ENCODE measurements around the gene PPP1CB.

PPP1CB gene

GRCh38 chr2:28821295-28821958 lies 69.8 kb downstream of the PPP1CB start:
- no peak for TF ChIP-seq CTCF (IDR thresholded peaks at IDR 0.05)
- Histone ChIP-seq H3K27ac (no peak overlapping the region), H3K4me3 (no peak overlapping the region)
- no peak for DNase-seq (ENCODE audit: low spot score)

DNA sequence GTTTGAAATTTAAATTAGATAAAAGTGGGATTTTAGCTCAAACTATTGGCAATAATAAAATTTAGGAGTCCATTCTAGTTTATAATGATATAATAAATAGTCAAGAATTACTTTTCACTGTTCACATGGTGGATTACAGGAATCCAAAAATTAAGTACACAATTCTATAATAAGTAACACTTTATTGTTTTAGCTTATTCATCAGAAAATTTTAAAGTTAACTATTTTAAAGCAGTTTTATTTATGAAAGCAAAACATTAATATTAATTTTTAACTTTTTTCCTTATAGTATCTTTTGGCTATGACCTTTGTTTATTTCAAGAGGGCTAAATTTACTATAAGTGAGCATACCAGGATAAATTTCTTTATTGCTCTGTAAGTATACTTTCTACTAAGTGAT lies 70.4 kb downstream of the PPP1CB start:
- DNase-seq (ENCODE audit: low spot score): no peak
- Histone ChIP-seq H3K4me3 (no peak overlapping the region), H3K27ac (no peak overlapping the region)
- no peak for TF ChIP-seq CTCF (IDR thresholded peaks at IDR 0.05)

- no peak for TF ChIP-seq CTCF (IDR thresholded peaks at IDR 0.05)
- Histone ChIP-seq H3K27ac (no peak overlapping the region), H3K4me3 (no peak overlapping the region)
- no peak for DNase-seq (ENCODE audit: low spot score)
Measured at GRCh38 chr2:28824207-28824606, 72.6 kb downstream of the PPP1CB start.

GRCh38 chr2:28824870-28825269 lies 73.2 kb downstream of the PPP1CB start:
- DNase-seq (ENCODE audit: low spot score): no peak
- Histone ChIP-seq H3K4me3 (no peak overlapping the region), H3K27ac (no peak overlapping the region)
- TF ChIP-seq CTCF (IDR thresholded peaks at IDR 0.05): no peak

- DNase-seq (ENCODE audit: low spot score): no peak
- H3K27ac ChIP-seq: no peak overlapping the region
- TF ChIP-seq CTCF (IDR thresholded peaks at IDR 0.05): no peak
- H3K4me3 ChIP-seq: no peak overlapping the region
Measured at GRCh38 chr2:28828382-28828781, 76.8 kb downstream of the PPP1CB start.

DNA sequence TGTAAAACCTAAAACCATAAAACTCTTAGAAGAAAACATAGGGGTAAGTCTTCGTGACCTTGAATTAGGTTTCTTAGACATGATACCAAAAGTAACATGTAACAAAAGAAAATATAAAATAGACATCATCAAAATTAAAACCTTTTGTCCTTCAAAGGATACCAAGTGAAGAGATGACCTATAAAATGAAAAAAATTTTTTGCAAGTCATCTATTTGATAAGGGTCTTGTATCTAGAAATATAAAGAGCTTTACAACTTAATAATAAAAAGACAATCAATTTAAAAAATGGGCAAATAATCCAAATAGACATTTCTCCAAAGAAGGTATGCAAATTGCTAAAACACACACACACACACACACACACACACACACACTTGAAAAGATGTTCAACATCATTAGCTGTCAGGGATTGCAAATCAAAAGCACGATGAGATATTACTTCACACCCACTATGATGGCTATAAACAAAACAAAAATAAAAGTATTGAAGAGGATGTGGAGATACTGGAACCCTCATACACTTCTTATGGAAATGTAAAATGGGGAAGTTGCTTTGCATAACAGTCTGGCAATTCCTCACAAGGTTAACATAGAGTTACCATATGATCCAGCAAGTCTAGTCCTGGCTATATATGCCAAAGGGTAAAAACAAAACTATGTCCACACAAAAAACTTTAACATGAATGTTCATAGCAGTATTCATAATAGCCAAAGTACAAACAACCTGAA lies 82.3 kb downstream of the PPP1CB start:
- H3K4me3 ChIP-seq: no peak overlapping the region
- H3K27ac ChIP-seq: no peak overlapping the region
- no peak for DNase-seq (ENCODE audit: low spot score)
- TF ChIP-seq CTCF (IDR thresholded peaks at IDR 0.05): no peak

- DNase-seq (ENCODE audit: low spot score): no peak
- no peak overlapping the region for H3K4me3 ChIP-seq
- no peak overlapping the region for H3K27ac ChIP-seq
- TF ChIP-seq CTCF (IDR thresholded peaks at IDR 0.05): no peak
Measured at GRCh38 chr2:28835781-28836180, 84.2 kb downstream of the PPP1CB start.

Data from coronary artery (tissue), 2 donors.